Neural crest cell (in vitro differentiated cells): ENCODE measurements around the gene C1orf232. TPM values are rescaled to one million over a fixed set of nuclear protein-coding genes. Genes with fewer than 3 reads are reported as not detected.
A peak's percentile ranks its signal among the peaks of the same experiment; 100 is the strongest.

Source experiments
- DNase-seq: peaks from one replicate; pipeline ENCODE4 v3.0.0; 2021; ENCODE audit warnings: low read depth, mixed read lengths, low spot score
- H3K27ac Mint-ChIP-seq: one replicate; pipeline ENCODE4 v1.8.0; 2021; ENCODE audit warnings: mild to moderate bottlenecking, mixed read lengths; ENCODE audit not compliant: unreplicated experiment
- H3K27me3 Mint-ChIP-seq: 2 replicates; pipeline ENCODE4 v1.8.0; 2021; ENCODE audit warnings: low read depth, mild to moderate bottlenecking, mixed read lengths
- H3K36me3 Mint-ChIP-seq: 2 replicates; pipeline ENCODE4 v1.8.0; 2021; ENCODE audit warnings: low read depth, mild to moderate bottlenecking, mixed read lengths
- H3K4me1 Mint-ChIP-seq: 2 replicates; pipeline ENCODE4 v1.8.0; 2021; ENCODE audit warnings: mixed read lengths
- H3K4me3 Mint-ChIP-seq: one replicate; pipeline ENCODE4 v1.8.0; 2021; ENCODE audit warnings: mild to moderate bottlenecking, mixed read lengths
- H3K9me3 Mint-ChIP-seq: 2 replicates; pipeline ENCODE4 v1.8.0; 2021; ENCODE audit warnings: mixed read lengths
- CTCF ChIP-seq: fragments of 200-600 bp; sonication (generic); conservative IDR thresholded peaks from 2 replicates; pipeline ENCODE4 v1.5.0; 2021; ENCODE audit warnings: antibody characterized with exemption, mild to moderate bottlenecking
- total RNA-seq: library from RNA; stranded (reverse); gene quantifications from 2 replicates; pipeline ENCODE4 v1.2.1, GENCODE V29; 2021

C1orf232 gene
- total RNA-seq, 1 donor from 2014 or later, result not detected

DNA sequence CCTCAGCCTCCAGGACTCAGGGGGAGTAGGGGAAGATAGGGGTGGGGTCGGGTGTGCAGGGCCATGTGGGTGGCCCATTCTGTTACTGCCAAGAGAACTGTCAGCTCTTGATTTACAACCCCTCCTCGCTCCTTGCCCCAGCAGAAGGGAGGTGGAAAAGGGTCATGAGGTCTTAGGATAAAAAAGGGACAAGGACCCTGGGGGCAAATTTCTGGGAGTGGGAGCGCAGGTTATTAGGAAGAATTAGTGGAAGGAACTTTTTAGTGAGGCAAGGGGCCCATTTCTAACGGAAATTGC is 9.1 kb downstream of the C1orf232 start:
- Mint-ChIP-seq H3K4me1 (peaks cover 54% of the 10 kb centered on the region), H3K9me3 (no peaks in the 10 kb centered on the region), H3K4me3 (peak overlapping the region; percentile 81), H3K27me3 (peaks cover 43% of the 10 kb centered on the region), H3K36me3 (no peaks in the 10 kb centered on the region), H3K27ac (no peak overlapping the region)
- DNase-seq, result no peak
- no peak for TF ChIP-seq CTCF

DNA sequence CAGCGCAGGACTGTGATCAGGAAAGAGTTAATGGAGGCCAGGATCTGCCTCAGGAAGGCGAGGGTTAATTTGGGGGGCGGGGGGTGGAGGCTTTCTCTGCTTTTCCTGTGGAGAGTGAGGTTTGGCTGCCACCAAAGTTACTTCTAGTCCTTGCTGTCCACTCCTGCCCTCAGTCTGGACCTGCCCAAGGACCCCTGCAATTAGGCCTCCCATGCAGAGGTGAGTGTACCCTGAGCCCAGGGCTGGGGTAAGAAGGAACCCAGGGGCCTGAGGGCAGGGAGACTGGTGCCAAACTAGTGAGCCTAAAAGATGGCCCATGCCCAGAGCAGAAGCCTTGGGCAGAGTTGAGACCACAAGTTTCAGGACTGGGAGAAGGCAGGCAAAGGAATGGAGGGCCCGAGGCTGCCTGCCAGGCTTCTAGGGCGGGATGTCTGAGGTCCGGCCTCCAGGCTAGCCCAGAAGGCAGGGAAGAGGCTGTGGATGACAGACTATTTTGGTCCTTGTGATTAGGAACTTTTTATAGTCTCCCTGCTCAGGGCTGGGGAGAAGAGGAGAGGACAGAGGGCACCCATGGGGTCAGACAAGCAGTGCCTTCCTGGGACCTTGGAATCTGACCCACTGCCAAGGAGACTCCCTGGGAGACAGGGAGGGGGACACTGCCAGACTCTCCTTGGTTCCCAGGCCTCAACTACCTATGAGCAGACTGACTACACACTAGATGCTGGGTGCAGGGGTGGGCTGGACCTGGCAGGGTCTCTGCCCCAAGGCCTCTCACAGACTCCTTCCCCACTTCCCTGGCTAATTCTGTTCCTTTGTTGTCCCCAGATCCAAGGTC is 9.6 kb downstream of the C1orf232 start, which contains the start of gene FAM110D:
Gene FAM110D (plus strand): TSS at position 172 of the 835 bp plus-strand sequence. CDS start 2,213 bp downstream, outside the sequence.
- TF ChIP-seq CTCF, result no peak
- DNase-seq, result no peak
- H3K4me3 Mint-ChIP-seq, result peak within 1 kb of the TSS; percentile 81
- no peak within 1 kb of the TSS for H3K27ac Mint-ChIP-seq
- H3K36me3 Mint-ChIP-seq, result no peaks in the 10 kb centered on the region
- H3K9me3 Mint-ChIP-seq, result no peaks in the 10 kb centered on the region
- H3K4me1 Mint-ChIP-seq, result peaks cover 51% of the 10 kb centered on the region
- H3K27me3 Mint-ChIP-seq, result peaks cover 43% of the 10 kb centered on the region

DNA sequence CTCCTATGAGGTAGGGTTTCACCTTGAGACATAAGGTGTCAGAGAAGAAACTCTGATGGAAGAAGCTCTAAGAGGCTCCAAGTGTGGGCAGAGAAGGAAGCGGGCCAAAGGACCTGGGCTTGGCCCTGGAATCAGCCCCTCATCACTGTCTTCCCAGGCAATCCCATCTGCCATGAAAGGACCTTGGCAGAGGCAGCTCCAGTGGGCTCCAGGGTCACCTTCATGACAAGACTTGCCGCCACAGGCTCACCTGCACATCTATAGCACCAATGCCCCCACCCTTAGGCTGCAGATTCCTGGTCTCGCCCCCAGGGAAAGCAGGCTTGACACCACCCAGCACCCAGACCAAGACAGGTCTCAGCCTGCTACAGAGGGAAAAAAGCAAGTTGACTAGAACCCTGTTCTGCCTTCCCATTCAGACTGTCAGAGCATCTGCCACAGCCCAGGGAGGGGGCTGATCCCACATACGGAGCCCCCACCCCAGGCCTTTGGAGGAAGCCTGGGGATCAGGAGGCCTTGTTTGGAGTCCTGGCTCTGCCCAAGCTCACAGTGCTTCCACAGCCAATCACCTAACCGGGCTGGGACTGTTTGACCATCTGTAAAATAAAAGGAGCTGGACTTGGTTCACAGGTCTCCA is 10.4 kb downstream of the C1orf232 start:
- H3K4me3 Mint-ChIP-seq, result peak overlapping the region; percentile 59
- H3K27me3 Mint-ChIP-seq, result peaks cover 46% of the 10 kb centered on the region
- no peaks in the 10 kb centered on the region for H3K36me3 Mint-ChIP-seq
- DNase-seq, result no peak
- H3K4me1 Mint-ChIP-seq, result peaks cover 51% of the 10 kb centered on the region
- H3K27ac Mint-ChIP-seq, result no peak overlapping the region
- no peaks in the 10 kb centered on the region for H3K9me3 Mint-ChIP-seq
- no peak for TF ChIP-seq CTCF

DNA sequence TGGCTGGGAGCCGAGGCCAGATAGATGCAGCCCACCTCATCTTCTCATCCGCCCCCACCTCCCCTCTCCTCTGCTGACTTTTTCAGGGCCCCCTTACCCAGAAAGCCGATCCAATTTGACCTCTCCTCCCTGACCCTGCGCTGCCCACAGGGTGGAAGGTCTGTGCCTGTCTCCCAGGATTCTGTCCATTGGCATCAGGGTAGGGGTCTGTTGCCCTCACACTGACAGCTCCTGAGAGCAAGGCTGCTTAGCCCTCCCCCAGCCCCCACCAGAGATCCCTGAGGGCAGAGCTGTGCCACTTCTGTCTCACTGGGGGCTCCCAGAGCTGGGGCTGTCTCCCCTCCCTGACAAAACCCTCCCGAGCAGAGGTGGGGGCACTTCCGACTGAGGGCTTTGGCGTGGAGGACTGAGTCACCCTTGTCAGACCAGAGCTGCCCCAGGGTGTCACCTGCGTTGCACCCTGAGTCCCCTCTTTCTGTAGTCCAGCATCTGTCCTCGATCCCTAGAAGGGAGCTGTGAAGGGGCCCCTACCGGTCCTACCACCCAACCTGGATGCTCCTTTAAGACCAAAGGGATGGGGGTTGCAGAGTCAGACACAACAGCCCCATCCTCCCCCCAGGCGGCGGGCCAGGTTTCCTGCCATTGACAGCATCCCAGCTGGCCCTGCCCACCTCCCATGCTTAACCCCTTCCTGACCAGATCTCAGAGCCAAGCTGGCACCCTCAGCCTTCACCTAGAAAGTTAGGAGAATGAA is 12.3 kb downstream of the C1orf232 start:
- Mint-ChIP-seq H3K27me3 (peaks cover 44% of the 10 kb centered on the region), H3K4me3 (peak overlapping the region; percentile 56), H3K4me1 (peaks cover 46% of the 10 kb centered on the region), H3K36me3 (no peaks in the 10 kb centered on the region), H3K27ac (no peak overlapping the region), H3K9me3 (no peaks in the 10 kb centered on the region)
- DNase-seq, result no peak
- no peak for TF ChIP-seq CTCF

GRCh38 chr1:26155370-26156284 is 13.1 kb downstream of the C1orf232 start:
- peak overlapping the region; percentile 52 for H3K27ac Mint-ChIP-seq
- H3K4me3 Mint-ChIP-seq, result no peak overlapping the region
- H3K9me3 Mint-ChIP-seq, result no peaks in the 10 kb centered on the region
- peaks cover 44% of the 10 kb centered on the region for H3K27me3 Mint-ChIP-seq
- DNase-seq, result no peak
- no peak for TF ChIP-seq CTCF
- H3K4me1 Mint-ChIP-seq, result peaks cover 43% of the 10 kb centered on the region
- no peaks in the 10 kb centered on the region for H3K36me3 Mint-ChIP-seq
